Measurements from ENCODE around the gene SLC25A12. TPM values are rescaled to one million over a fixed set of nuclear protein-coding genes. Genes with fewer than 3 reads are reported as not detected.

The SLC25A12 gene
- total RNA-seq, 4 donors from 2014 or later: 12.0 to 31.1 (median 22.1) TPM

- TF ChIP-seq CTCF (IDR thresholded peaks at IDR 0.05) (no peak), POLR2A (IDR thresholded peaks at IDR 0.05) (no peak)
- no peak overlapping the region for H3K4me3 ChIP-seq
- WGBS, 2 donors: 76 to 84% methylated on average over 4 of the region's 4 CpGs
- intact Hi-C loops (cut with DNase I): no loop called here
- peaks cover 0 to 86% (median 11%) of the 10 kb centered on the region in 3 donors for H3K36me3 ChIP-seq
- H3K4me1 ChIP-seq: no peaks in the 10 kb centered on the region
- no peaks in the 10 kb centered on the region for H3K27me3 ChIP-seq
- H3K9me3 ChIP-seq: no peaks in the 10 kb centered on the region
- no peak overlapping the region for H3K27ac ChIP-seq
- no peak for DNase-seq
Observed at GRCh38 chr2:171791361-171791760, 102.7 kb downstream of the SLC25A12 start.

- 70 to 77% methylated on average over 3 to 6 of the region's 6 CpGs for WGBS, 2 donors
- H3K27me3 ChIP-seq: no peaks in the 10 kb centered on the region
- no peak for DNase-seq
- no peaks in the 10 kb centered on the region for H3K9me3 ChIP-seq
- peaks cover 0 to 93% (median 19%) of the 10 kb centered on the region in 3 donors for H3K36me3 ChIP-seq
- no peaks in the 10 kb centered on the region for H3K4me1 ChIP-seq
- no peak overlapping the region for H3K27ac ChIP-seq
- no peak for TF ChIP-seq POLR2A (IDR thresholded peaks at IDR 0.05)
- TF ChIP-seq CTCF (IDR thresholded peaks at IDR 0.05): no peak
- intact Hi-C loops (cut with DNase I): no loop called here
- H3K4me3 ChIP-seq: no peak overlapping the region
Observed at GRCh38 chr2:171789956-171790355, 104.1 kb downstream of the SLC25A12 start.

- intact Hi-C loops (cut with DNase I): no loop called here
- no peak for TF ChIP-seq CTCF (IDR thresholded peaks at IDR 0.05)
- TF ChIP-seq POLR2A (IDR thresholded peaks at IDR 0.05): no peak
Observed at GRCh38 chr2:171788316-171788993, 105.6 kb downstream of the SLC25A12 start.

GRCh38 chr2:171787333-171788072, 106.5 kb downstream of the SLC25A12 start:
- Histone ChIP-seq H3K4me1 (no peaks in the 10 kb centered on the region), H3K27me3 (no peaks in the 10 kb centered on the region), H3K36me3 (peaks cover 0 to 99% (median 33%) of the 10 kb centered on the region in 3 donors), H3K9me3 (no peaks in the 10 kb centered on the region), H3K27ac (no peak overlapping the region), H3K4me3 (no peak overlapping the region)
- 88% methylated on average over 10 to 11 of the region's 11 CpGs for WGBS, 2 donors
- intact Hi-C loops (cut with DNase I): no loop called here
- TF ChIP-seq CTCF (IDR thresholded peaks at IDR 0.05): no peak
- TF ChIP-seq POLR2A (IDR thresholded peaks at IDR 0.05): no peak
- no peak for DNase-seq

More at GRCh38 chr2:171788316-171788993, 105.6 kb downstream of the SLC25A12 start:
- H3K4me3 ChIP-seq: no peak overlapping the region
- no peak overlapping the region for H3K27ac ChIP-seq
- H3K9me3 ChIP-seq: no peaks in the 10 kb centered on the region
- H3K36me3 ChIP-seq: peaks cover 0 to 99% (median 32%) of the 10 kb centered on the region in 3 donors
- H3K4me1 ChIP-seq: no peaks in the 10 kb centered on the region
- WGBS, 2 donors: 43 to 53% methylated on average over 7 of the region's 7 CpGs
- no peak for DNase-seq
- no peaks in the 10 kb centered on the region for H3K27me3 ChIP-seq

GRCh38 chr2:171785450-171785849, 108.6 kb downstream of the SLC25A12 start:
- intact Hi-C loops (cut with DNase I): no loop called here
- peaks cover 0 to 87% (median 33%) of the 10 kb centered on the region in 3 donors for H3K36me3 ChIP-seq
- H3K27ac ChIP-seq: no peak overlapping the region
- TF ChIP-seq POLR2A (IDR thresholded peaks at IDR 0.05) (no peak), CTCF (IDR thresholded peaks at IDR 0.05) (no peak)
- DNase-seq: no peak
- H3K4me3 ChIP-seq: no peak overlapping the region
- H3K27me3 ChIP-seq: no peaks in the 10 kb centered on the region
- 93 to 100% methylated on average over 3 of the region's 3 CpGs for WGBS, 2 donors
- no peaks in the 10 kb centered on the region for H3K4me1 ChIP-seq
- H3K9me3 ChIP-seq: no peaks in the 10 kb centered on the region
